Keratinocyte (primary cell): ENCODE results near the gene MRAP. TPM values are rescaled to one million over a fixed set of nuclear protein-coding genes. Genes with fewer than 3 reads are reported as not detected.

Experiments used
- DNase-seq: peaks from one replicate; pipeline ENCODE4 v3.0.0-alpha.2; 2011; ENCODE audit warnings: low read depth, missing footprints, low spot score
- FAIRE-seq: peaks from 2 replicates; lab custom pipeline; 2011; peaks lifted over from hg19 to GRCh38; lab: Jason Lieb, UNC
- H2AFZ ChIP-seq: 2 replicates; pipeline ENCODE4 v1.6.0; 2012; ENCODE audit warnings: low read length, control low read depth, inconsistent platforms; ENCODE audit not compliant: control insufficient read depth
- H3K27ac ChIP-seq: 2 replicates; pipeline ENCODE4 v1.5.1; 2011; ENCODE audit warnings: low read length; ENCODE audit not compliant: control insufficient read depth, insufficient read depth
- H3K27me3 ChIP-seq: 3 replicates; pipeline ENCODE4 v1.6.0; 2011; ENCODE audit warnings: low read length; ENCODE audit not compliant: control insufficient read depth, insufficient read depth; ENCODE audit errors: extremely low read depth
- H3K36me3 ChIP-seq, 2 experiments: 2 replicates in 1 of 2; 3 replicates in 1 of 2; pipeline ENCODE4 v1.5.1; 2011; ENCODE audit warnings: low read length in 2 of 2, mild to moderate bottlenecking in 1 of 2; ENCODE audit not compliant: control insufficient read depth in 2 of 2, insufficient read depth in 2 of 2; ENCODE audit errors: extremely low read depth in 1 of 2
- H3K4me1 ChIP-seq: 3 replicates; pipeline ENCODE4 v1.5.1; 2011; ENCODE audit warnings: low read length; ENCODE audit not compliant: control insufficient read depth, insufficient read depth; ENCODE audit errors: extremely low read depth
- H3K4me2 ChIP-seq: 3 replicates; pipeline ENCODE4 v1.6.0; 2011; ENCODE audit warnings: low read depth, low read length; ENCODE audit not compliant: control insufficient read depth, insufficient read depth; ENCODE audit errors: extremely low read depth
- H3K4me3 ChIP-seq, 3 experiments: fragments of 200-600 bp in 1 of 3; sonication (generic) in 1 of 3; 2 replicates in 2 of 3; 3 replicates in 1 of 3; pipeline ENCODE4 v1.5.1; 2011 to 2016; ENCODE audit warnings: low read length in 3 of 3, mild to moderate bottlenecking in 3 of 3, control low read depth in 2 of 3, inconsistent platforms in 1 of 3, low read depth in 1 of 3, mixed read lengths in 1 of 3, mixed run types in 1 of 3, moderate library complexity in 1 of 3; ENCODE audit not compliant: control insufficient read depth in 2 of 3, insufficient read depth in 2 of 3; ENCODE audit errors: extremely low read depth in 1 of 3
- H3K79me2 ChIP-seq: 2 replicates; pipeline ENCODE4 v1.6.0; 2012; ENCODE audit warnings: low read length; ENCODE audit not compliant: control insufficient read depth, insufficient read depth
- H3K9ac ChIP-seq: 3 replicates; pipeline ENCODE4 v1.6.0; 2011; ENCODE audit warnings: low read length; ENCODE audit not compliant: control insufficient read depth, insufficient read depth; ENCODE audit errors: extremely low read depth
- H3K9me1 ChIP-seq: 3 replicates; pipeline ENCODE4 v1.6.0; 2011; ENCODE audit warnings: low read length; ENCODE audit not compliant: control insufficient read depth, insufficient read depth; ENCODE audit errors: extremely low read depth
- H3K9me3 ChIP-seq: 2 replicates; pipeline ENCODE4 v1.5.1; 2012; ENCODE audit warnings: low read depth, low read length; ENCODE audit not compliant: control insufficient read depth
- H4K20me1 ChIP-seq: 3 replicates; pipeline ENCODE4 v1.6.0; 2011; ENCODE audit warnings: low read length; ENCODE audit not compliant: control insufficient read depth, insufficient read depth; ENCODE audit errors: extremely low read depth
- CTCF ChIP-seq, 3 experiments: IDR thresholded peaks in 1 of 3; conservative IDR thresholded peaks in 1 of 3; optimal IDR thresholded peaks in 1 of 3; 2 replicates in 2 of 3; 3 replicates in 1 of 3; pipeline versions ENCODE3 to v1.5.1; 2011; ENCODE audit warnings: low read length in 3 of 3, mild to moderate bottlenecking in 3 of 3, moderate library complexity in 2 of 3, control low read depth in 1 of 3, inconsistent platforms in 1 of 3; ENCODE audit not compliant: insufficient read depth in 2 of 3; ENCODE audit errors: extremely low read depth in 1 of 3
- EZH2 ChIP-seq: IDR thresholded peaks from one replicate; pipeline ENCODE4 v1.6.1; 2012; ENCODE audit warnings: inconsistent platforms, mild to moderate bottlenecking, low read length, moderate library complexity
- dilution Hi-C: fragments of 300-500 bp; cut with MboI; formaldehyde crosslinking; loops from one replicate; pipeline ENCODE4 v1.7.0; 2020; ENCODE audit warnings: low sequenced_read_pairs; ENCODE audit not compliant: extremely low pct_ligation_motif_present
- polyA plus RNA-seq, 5 experiments: library from polyadenylated mRNA; depleted of rRNA in 3 of 5; stranded (reverse) in 3 of 5; stranded (forward) in 1 of 5; unstranded in 1 of 5; fragments of >200 nt; gene quantifications; 1 replicate in 1 of 5; 2 replicates in 3 of 5; 3 replicates in 1 of 5; pipeline versions ENCODE4 v1.2.1 to v1.2.3, GENCODE V29; 2011 to 2012; ENCODE audit warnings: missing spikeins in 2 of 5, low read depth in 1 of 5, low replicate concordance in 1 of 5

The MRAP gene
- polyA plus RNA-seq, 1 donor (not counting 4 experiments of a cell fraction or from before 2014, with no cell fraction given), result not detected

- FAIRE-seq (no peak), DNase-seq (no peak)
- dilution Hi-C loops, result no loop called here
- H3K9me3 ChIP-seq, result no peaks in the 10 kb centered on the region
- H3K79me2 ChIP-seq, result no peaks in the 10 kb centered on the region
- no peak overlapping the region for H3K4me2 ChIP-seq
- H4K20me1 ChIP-seq, result no peaks in the 10 kb centered on the region
- H3K4me3 ChIP-seq, result no peak overlapping the region
- H3K27me3 ChIP-seq, result no peaks in the 10 kb centered on the region
- no peak for TF ChIP-seq CTCF (optimal IDR thresholded peaks at IDR 0.05 in 1 of 3, IDR thresholded peaks at IDR 0.05 in 1 of 3, conservative IDR thresholded peaks at IDR 0.05 in 1 of 3; ENCODE audit: extremely low read depth in 1 of 3, insufficient read depth in 2 of 3, low read length in 3 of 3)
- no peak for TF ChIP-seq EZH2
- no peak overlapping the region for H2AFZ ChIP-seq
- H3K36me3 ChIP-seq, result peaks cover 60 to 63% of the 10 kb centered on the region in 2 experiments
- H3K27ac ChIP-seq, result no peak overlapping the region
- no peaks in the 10 kb centered on the region for H3K9me1 ChIP-seq
- no peaks in the 10 kb centered on the region for H3K4me1 ChIP-seq
- H3K9ac ChIP-seq, result no peak overlapping the region
These were observed 22.8 kb downstream of the MRAP start for GRCh38 chr21:32321480-32321879.

GRCh38 chr21:32322103-32322502 lies 23.4 kb downstream of the MRAP start:
- H3K9me1 ChIP-seq, result no peaks in the 10 kb centered on the region
- H3K36me3 ChIP-seq, result peaks cover 57 to 59% of the 10 kb centered on the region in 2 experiments
- H3K4me2 ChIP-seq, result no peak overlapping the region
- H3K4me1 ChIP-seq, result no peaks in the 10 kb centered on the region
- TF ChIP-seq CTCF (optimal IDR thresholded peaks at IDR 0.05 in 1 of 3, IDR thresholded peaks at IDR 0.05 in 1 of 3, conservative IDR thresholded peaks at IDR 0.05 in 1 of 3; ENCODE audit: extremely low read depth in 1 of 3, insufficient read depth in 2 of 3, low read length in 3 of 3), result no peak
- TF ChIP-seq EZH2, result no peak
- no peaks in the 10 kb centered on the region for H3K27me3 ChIP-seq
- dilution Hi-C loops, result no loop called here
- H4K20me1 ChIP-seq, result no peaks in the 10 kb centered on the region
- H3K9ac ChIP-seq, result no peak overlapping the region
- H3K79me2 ChIP-seq, result no peaks in the 10 kb centered on the region
- no peak overlapping the region for H3K4me3 ChIP-seq
- no peak for FAIRE-seq
- H3K27ac ChIP-seq, result no peak overlapping the region
- DNase-seq, result no peak
- no peak overlapping the region for H2AFZ ChIP-seq
- H3K9me3 ChIP-seq, result no peaks in the 10 kb centered on the region
